ENCODE data around the gene STK33. TPM values are rescaled to one million over a fixed set of nuclear protein-coding genes. Genes with fewer than 3 reads are reported as not detected.

Gene STK33
- total RNA-seq, 1 experiment from 2014 or later = 3.9 TPM

DNA sequence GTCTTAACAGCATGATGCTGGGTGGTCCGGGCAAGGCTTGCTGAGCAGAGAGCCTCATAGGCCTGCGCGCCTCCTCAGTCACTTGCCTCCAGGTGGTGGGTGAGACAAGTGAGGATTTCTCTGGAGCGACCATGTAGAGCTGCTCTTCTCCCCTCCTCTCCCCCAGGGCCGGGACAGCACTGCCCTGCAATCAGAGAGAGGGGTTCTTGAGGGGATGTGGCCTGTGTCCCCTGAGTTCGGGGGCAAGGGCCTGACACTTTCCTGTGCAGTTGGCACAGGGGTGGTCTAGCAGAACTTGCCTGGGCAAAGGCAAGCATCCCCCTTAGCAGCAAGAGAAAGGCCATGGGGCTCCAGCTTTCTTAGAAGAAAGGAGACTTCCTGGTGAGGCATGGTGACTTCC, 234.5 kb downstream of the STK33 start:
- no peak for ATAC-seq
- no peaks in the 10 kb centered on the region for H3K9me3 ChIP-seq (ENCODE audit: control insufficient read depth, insufficient read depth, low read depth, low read length)
- ChIA-PET POLR2A (no interaction called here), CTCF (no interaction called here)
- DNase-seq (ENCODE audit: low read depth, low spot score) = no peak
- intact Hi-C loops (cut with micrococcal nuclease; ENCODE audit: unreplicated experiment) = no loop called here
- H3K4me1 ChIP-seq (ENCODE audit: control insufficient read depth, insufficient read depth, low read length) = no peaks in the 10 kb centered on the region
- no peak overlapping the region for H3K27ac ChIP-seq (ENCODE audit: low read length)
- TF ChIP-seq SIN3A (IDR thresholded peaks at IDR 0.05; ENCODE audit: borderline replicate concordance, insufficient read depth, low read depth, low read length) (no peak), POLR2AphosphoS5 (IDR thresholded peaks at IDR 0.05; ENCODE audit: low read depth, low read length) (no peak), TCF7L2 (IDR thresholded peaks at IDR 0.05; ENCODE audit: low read depth, low read length) (no peak)
- TF ChIP-seq, protein P1, sequence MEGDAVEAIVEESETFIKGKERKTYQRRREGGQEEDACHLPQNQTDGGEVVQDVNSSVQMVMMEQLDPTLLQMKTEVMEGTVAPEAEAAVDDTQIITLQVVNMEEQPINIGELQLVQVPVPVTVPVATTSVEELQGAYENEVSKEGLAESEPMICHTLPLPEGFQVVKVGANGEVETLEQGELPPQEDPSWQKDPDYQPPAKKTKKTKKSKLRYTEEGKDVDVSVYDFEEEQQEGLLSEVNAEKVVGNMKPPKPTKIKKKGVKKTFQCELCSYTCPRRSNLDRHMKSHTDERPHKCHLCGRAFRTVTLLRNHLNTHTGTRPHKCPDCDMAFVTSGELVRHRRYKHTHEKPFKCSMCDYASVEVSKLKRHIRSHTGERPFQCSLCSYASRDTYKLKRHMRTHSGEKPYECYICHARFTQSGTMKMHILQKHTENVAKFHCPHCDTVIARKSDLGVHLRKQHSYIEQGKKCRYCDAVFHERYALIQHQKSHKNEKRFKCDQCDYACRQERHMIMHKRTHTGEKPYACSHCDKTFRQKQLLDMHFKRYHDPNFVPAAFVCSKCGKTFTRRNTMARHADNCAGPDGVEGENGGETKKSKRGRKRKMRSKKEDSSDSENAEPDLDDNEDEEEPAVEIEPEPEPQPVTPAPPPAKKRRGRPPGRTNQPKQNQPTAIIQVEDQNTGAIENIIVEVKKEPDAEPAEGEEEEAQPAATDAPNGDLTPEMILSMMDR (IDR thresholded peaks at IDR 0.05) = no peak
- TF ChIP-seq, protein P2, sequence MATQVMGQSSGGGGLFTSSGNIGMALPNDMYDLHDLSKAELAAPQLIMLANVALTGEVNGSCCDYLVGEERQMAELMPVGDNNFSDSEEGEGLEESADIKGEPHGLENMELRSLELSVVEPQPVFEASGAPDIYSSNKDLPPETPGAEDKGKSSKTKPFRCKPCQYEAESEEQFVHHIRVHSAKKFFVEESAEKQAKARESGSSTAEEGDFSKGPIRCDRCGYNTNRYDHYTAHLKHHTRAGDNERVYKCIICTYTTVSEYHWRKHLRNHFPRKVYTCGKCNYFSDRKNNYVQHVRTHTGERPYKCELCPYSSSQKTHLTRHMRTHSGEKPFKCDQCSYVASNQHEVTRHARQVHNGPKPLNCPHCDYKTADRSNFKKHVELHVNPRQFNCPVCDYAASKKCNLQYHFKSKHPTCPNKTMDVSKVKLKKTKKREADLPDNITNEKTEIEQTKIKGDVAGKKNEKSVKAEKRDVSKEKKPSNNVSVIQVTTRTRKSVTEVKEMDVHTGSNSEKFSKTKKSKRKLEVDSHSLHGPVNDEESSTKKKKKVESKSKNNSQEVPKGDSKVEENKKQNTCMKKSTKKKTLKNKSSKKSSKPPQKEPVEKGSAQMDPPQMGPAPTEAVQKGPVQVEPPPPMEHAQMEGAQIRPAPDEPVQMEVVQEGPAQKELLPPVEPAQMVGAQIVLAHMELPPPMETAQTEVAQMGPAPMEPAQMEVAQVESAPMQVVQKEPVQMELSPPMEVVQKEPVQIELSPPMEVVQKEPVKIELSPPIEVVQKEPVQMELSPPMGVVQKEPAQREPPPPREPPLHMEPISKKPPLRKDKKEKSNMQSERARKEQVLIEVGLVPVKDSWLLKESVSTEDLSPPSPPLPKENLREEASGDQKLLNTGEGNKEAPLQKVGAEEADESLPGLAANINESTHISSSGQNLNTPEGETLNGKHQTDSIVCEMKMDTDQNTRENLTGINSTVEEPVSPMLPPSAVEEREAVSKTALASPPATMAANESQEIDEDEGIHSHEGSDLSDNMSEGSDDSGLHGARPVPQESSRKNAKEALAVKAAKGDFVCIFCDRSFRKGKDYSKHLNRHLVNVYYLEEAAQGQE (IDR thresholded peaks at IDR 0.05; ENCODE audit: insufficient read depth in 1 of 2, low read depth in 2 of 2, low read length in 1 of 2) = no peak
- H3K4me3 ChIP-seq (ENCODE audit: low read depth in 2 of 2, low read length in 2 of 2) = no peak overlapping the region
- H3K36me3 ChIP-seq (ENCODE audit: control insufficient read depth, insufficient read depth, low read length) = no peaks in the 10 kb centered on the region
- no peaks in the 10 kb centered on the region; the same call in 1 of the 2 replicates for H3K27me3 ChIP-seq (ENCODE audit: control insufficient read depth, insufficient read depth, low read length)
- in situ Hi-C loops (cut with HindIII; ENCODE audit: low pct_unique_long_range_greater_than_20kb, low sequenced_read_pairs) = no loop called here
- BruUV-seq (replicated peaks) = no TSS peak

DNA sequence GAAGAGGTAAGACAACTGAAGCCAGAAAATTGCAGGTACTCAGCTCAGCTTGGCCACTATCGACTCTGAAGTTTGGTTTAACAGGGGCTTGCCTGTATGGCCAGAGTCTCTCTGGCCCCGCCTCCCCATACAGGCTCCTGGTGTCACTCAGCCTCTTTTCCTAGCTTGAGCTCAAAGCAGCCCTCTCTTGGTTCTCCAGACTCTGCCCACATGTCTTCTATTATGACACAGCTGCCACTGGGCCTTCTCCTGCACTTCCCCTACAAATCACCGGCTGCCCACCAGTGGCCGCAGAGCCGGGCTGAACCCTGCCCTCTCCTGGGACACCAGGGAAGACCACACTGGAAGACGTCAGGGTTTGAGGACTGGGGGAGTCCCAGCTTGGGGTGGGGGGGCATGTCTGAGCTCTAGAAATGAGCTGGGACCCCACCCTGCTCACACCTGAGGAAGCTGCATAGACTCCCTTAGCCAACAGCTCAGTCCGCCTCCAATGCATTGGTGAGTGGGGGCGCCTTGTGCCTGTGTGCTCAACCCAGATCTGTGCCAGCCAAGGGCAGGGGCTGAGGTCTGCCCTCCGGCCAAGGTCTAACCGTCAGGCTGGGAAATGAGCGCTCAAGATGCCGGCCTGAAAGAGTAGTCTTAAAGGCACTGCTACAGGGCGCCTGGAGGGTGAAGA, 236.0 kb downstream of the STK33 start:
- BruUV-seq (replicated peaks) = no TSS peak
- CTCF ChIA-PET = no interaction called here
- Histone ChIP-seq H3K27ac (ENCODE audit: low read length) (no peak overlapping the region), H3K36me3 (ENCODE audit: control insufficient read depth, insufficient read depth, low read length) (no peaks in the 10 kb centered on the region), H3K9me3 (ENCODE audit: control insufficient read depth, insufficient read depth, low read depth, low read length) (no peaks in the 10 kb centered on the region), H3K27me3 (ENCODE audit: control insufficient read depth, insufficient read depth, low read length) (no peaks in the 10 kb centered on the region; the same call in 1 of the 2 replicates), H3K4me3 (ENCODE audit: low read depth in 2 of 2, low read length in 2 of 2) (no peak overlapping the region), H3K4me1 (ENCODE audit: control insufficient read depth, insufficient read depth, low read length) (no peaks in the 10 kb centered on the region)
- no peak for TF ChIP-seq SIN3A (IDR thresholded peaks at IDR 0.05; ENCODE audit: borderline replicate concordance, insufficient read depth, low read depth, low read length)
- no peak for TF ChIP-seq POLR2AphosphoS5 (IDR thresholded peaks at IDR 0.05; ENCODE audit: low read depth, low read length)
- TF ChIP-seq, protein P2 (IDR thresholded peaks at IDR 0.05; ENCODE audit: insufficient read depth in 1 of 2, low read depth in 2 of 2, low read length in 1 of 2) = no peak
- TF ChIP-seq, protein P1 (IDR thresholded peaks at IDR 0.05) = no peak
- TF ChIP-seq TCF7L2 (IDR thresholded peaks at IDR 0.05; ENCODE audit: low read depth, low read length) = no peak
- no peak for DNase-seq (ENCODE audit: low read depth, low spot score)
- no peak for ATAC-seq
- POLR2A ChIA-PET = no interaction called here
- in situ Hi-C loops (cut with HindIII; ENCODE audit: low pct_unique_long_range_greater_than_20kb, low sequenced_read_pairs) (no loop called here), intact Hi-C loops (cut with micrococcal nuclease; ENCODE audit: unreplicated experiment) (no loop called here)

Measured in Panc1 (cell line).